K562 (cell line): ENCODE data around the gene SPTBN4. TPM values are rescaled to one million over a fixed set of nuclear protein-coding genes. Genes with fewer than 3 reads are reported as not detected.

ENCODE experiments used
- ATF7 ChIP-seq: fragments of 450-650 bp; IDR thresholded peaks from 2 replicates; pipeline ENCODE4 v1.7.1; 2014; ENCODE audit warnings: mild to moderate bottlenecking, moderate library complexity
- CTCF ChIP-seq, 3 experiments: IDR thresholded peaks in 2 of 3; conservative IDR thresholded peaks in 1 of 3; 2 replicates each; pipeline ENCODE4 v1.5.1; 2011 to 2012; ENCODE audit warnings: low read length in 3 of 3, mild to moderate bottlenecking in 3 of 3, control low read depth in 2 of 3, improper control_type of control experiment in 1 of 3, inconsistent platforms in 1 of 3, low read depth in 1 of 3, mixed read lengths in 1 of 3, moderate library complexity in 1 of 3; ENCODE audit not compliant: insufficient read depth in 2 of 3
- FOXJ2 ChIP-seq: fragments of 200-800 bp; sonication (Bioruptor generic); IDR thresholded peaks from 2 replicates; pipeline ENCODE4 v1.6.1; 2016; ENCODE audit warnings: missing genetic modification characterization, missing compliant biosample characterization
- FOXJ3 ChIP-seq: sonication (generic); formaldehyde crosslinking; IDR thresholded peaks from 2 replicates; pipeline ENCODE4 v1.4.0; 2020; ENCODE audit warnings: mild to moderate bottlenecking, missing genetic modification reagents
- FOXP4 ChIP-seq: sonication (generic); formaldehyde crosslinking; IDR thresholded peaks from 2 replicates; pipeline ENCODE4 v1.8.0; 2022; ENCODE audit warnings: mild to moderate bottlenecking, missing genetic modification reagents, borderline replicate concordance
- HBP1 ChIP-seq: fragments of 450-650 bp; formaldehyde crosslinking; IDR thresholded peaks from 2 replicates; pipeline ENCODE4 v1.4.0; 2022; ENCODE audit warnings: missing genetic modification characterization
- L3MBTL2 ChIP-seq: fragments of 450-650 bp; IDR thresholded peaks from 2 replicates; pipeline ENCODE4 v1.6.1; 2016; ENCODE audit warnings: mild to moderate bottlenecking, moderate library complexity
- MCM7 ChIP-seq, 2 experiments: fragments of 450-650 bp; IDR thresholded peaks; 2 replicates each; pipeline ENCODE4 v1.6.1; 2016 to 2018
- PML ChIP-seq: IDR thresholded peaks from 2 replicates; pipeline ENCODE4 v1.6.1; 2012; ENCODE audit warnings: low read length, inconsistent platforms
- POLR2G ChIP-seq: fragments of 200-400 bp; formaldehyde crosslinking; IDR thresholded peaks from 2 replicates; pipeline ENCODE4 v1.6.1; 2017; ENCODE audit warnings: low read depth, mild to moderate bottlenecking, antibody characterized with exemption, low read length, moderate library complexity
- RNF2 ChIP-seq: sonication (generic); IDR thresholded peaks from 2 replicates; pipeline ENCODE4 v1.6.1; 2016
- SAFB2 ChIP-seq: fragments of 200-400 bp; formaldehyde crosslinking; IDR thresholded peaks from 2 replicates; pipeline ENCODE4 v1.6.1; 2018; ENCODE audit warnings: borderline replicate concordance, low read length, low read depth, moderate library complexity; ENCODE audit not compliant: severe bottlenecking
- SIN3A ChIP-seq, 2 experiments: fragments of 150-350 bp in 1 of 2; IDR thresholded peaks; 2 replicates each; pipeline ENCODE4 v1.6.1; 2011 to 2016; ENCODE audit warnings: borderline replicate concordance in 2 of 2, low read depth in 2 of 2, low read length in 2 of 2, mild to moderate bottlenecking in 2 of 2, moderate library complexity in 2 of 2; ENCODE audit not compliant: control insufficient read depth in 1 of 2
- SNRNP70 ChIP-seq: fragments of 200-400 bp; formaldehyde crosslinking; optimal IDR thresholded peaks from 2 replicates; pipeline ENCODE3; 2017; ENCODE audit warnings: low read depth, low read length
- SP1 ChIP-seq: sonication (generic); formaldehyde crosslinking; IDR thresholded peaks from 2 replicates; pipeline ENCODE4 v1.8.1; 2022; ENCODE audit warnings: mild to moderate bottlenecking, missing genetic modification reagents
- TAF9B ChIP-seq: fragments of 450-650 bp; IDR thresholded peaks from 2 replicates; pipeline ENCODE4 v1.6.1; 2018; ENCODE audit warnings: mild to moderate bottlenecking; ENCODE audit not compliant: partially characterized antibody
- U2AF2 ChIP-seq: fragments of 200-400 bp; formaldehyde crosslinking; optimal IDR thresholded peaks from 2 replicates; pipeline ENCODE3; 2017; ENCODE audit warnings: low read depth, mild to moderate bottlenecking, low read length
- XRCC3 ChIP-seq: fragments of 450-650 bp; IDR thresholded peaks from 2 replicates; pipeline ENCODE4 v1.6.1; 2017; ENCODE audit warnings: mild to moderate bottlenecking, moderate library complexity
- YY1 ChIP-seq, 3 experiments: IDR thresholded peaks; 2 replicates each; pipeline ENCODE4 v1.6.1; 2011; ENCODE audit warnings: low read length in 2 of 3, mild to moderate bottlenecking in 2 of 3, moderate library complexity in 2 of 3, borderline replicate concordance in 1 of 3, control low read depth in 1 of 3, low read depth in 1 of 3; ENCODE audit not compliant: insufficient read depth in 3 of 3, insufficient replicate concordance in 2 of 3, control insufficient read depth in 1 of 3, insufficient read length in 1 of 3; ENCODE audit errors: extremely low read depth in 1 of 3
- ZBTB2 ChIP-seq: fragments of 450-650 bp; IDR thresholded peaks from 2 replicates; pipeline ENCODE4 v1.6.1; 2016; ENCODE audit warnings: antibody characterized with exemption
- ZNF384 ChIP-seq: IDR thresholded peaks from 2 replicates; pipeline ENCODE4 v1.6.1; 2012; ENCODE audit warnings: low read depth, low read length, improper control_type of control experiment
- polyA plus RNA-seq, 8 experiments: library from polyadenylated mRNA; depleted of rRNA in 4 of 8; stranded (reverse) in 5 of 8; unstranded in 3 of 8; fragments of >200 nt; fragmentation: Nextera tagmentation in 2 of 8; fragmentation: Illumina TruSeq in 1 of 8; extraction: Ambion mirVana in 2 of 8; extraction: Trizol in 1 of 8; gene quantifications; 2 replicates each; pipeline versions ENCODE4 v1.2.1 to v1.2.3, GENCODE V29; 2011 to 2014; ENCODE audit warnings: inconsistent platforms in 1 of 8, missing spikeins in 1 of 8
- total RNA-seq, 7 experiments: library from RNA; depleted of rRNA in 6 of 7; stranded (reverse); fragments of >200 nt in 6 of 7; fragmentation: Illumina TruSeq in 2 of 7; extraction: Trizol in 2 of 7; gene quantifications; 2 replicates each; pipeline versions ENCODE4 v1.2.1 to v1.2.3, GENCODE V29; 2011 to 2021; ENCODE audit warnings: low replicate concordance in 1 of 7

The SPTBN4 gene
- total and polyA plus RNA-seq, 9 of the 15 experiments (the other 6 are each of a cell fraction or from before 2014, with no cell fraction given): 0.01 to 1.5 (median 0.86) TPM

GRCh38 chr19:40523322-40524047 lies 56.7 kb downstream of the SPTBN4 start (continued):
- TF ChIP-seq FOXP4 (CRISPR knock-in tag): no peak
- peak; percentile 90 to 95 (median 92) for TF ChIP-seq CTCF (IDR thresholded peaks at IDR 0.05 in 2 of 3, conservative IDR thresholded peaks at IDR 0.05 in 1 of 3; ENCODE audit: insufficient read depth in 2 of 3, low read depth in 1 of 3, low read length in 3 of 3)
- no peak for TF ChIP-seq HBP1
- TF ChIP-seq FOXJ3 (CRISPR knock-in tag): no peak
- peak in 2 of 3 experiments; percentile 38 to 46 for TF ChIP-seq YY1 (IDR thresholded peaks at IDR 0.05; ENCODE audit: borderline replicate concordance in 1 of 3, control insufficient read depth in 1 of 3, extremely low read depth in 1 of 3, insufficient read depth in 3 of 3, insufficient read length in 1 of 3, insufficient replicate concordance in 2 of 3, low read depth in 1 of 3, low read length in 2 of 3)
- no peak for TF ChIP-seq RNF2
- no peak for TF ChIP-seq MCM7 (IDR thresholded peaks at IDR 0.05)
- TF ChIP-seq SP1 (CRISPR knock-in tag): 0 out of 2 replicates have a peak, but pooled peaks have one; percentile 15
- TF ChIP-seq POLR2G: 0 out of 2 replicates have a peak, but pooled peaks have one; percentile 27
- no peak for TF ChIP-seq FOXJ2 (tag)
- 0 out of 2 replicates have a peak, but pooled peaks have one; percentile 15 for TF ChIP-seq L3MBTL2
- TF ChIP-seq ZNF384: 0 out of 2 replicates have a peak, but pooled peaks have one; percentile 8
- TF ChIP-seq TAF9B: no peak
- TF ChIP-seq ZBTB2: no peak
- no peak for TF ChIP-seq XRCC3
- no peak for TF ChIP-seq PML
- no peak for TF ChIP-seq SAFB2
- TF ChIP-seq U2AF2: no peak
- TF ChIP-seq ATF7: peak; percentile 38; the same call in 1 of the 2 replicates
- TF ChIP-seq SNRNP70: no peak
- TF ChIP-seq SIN3A (IDR thresholded peaks at IDR 0.05; ENCODE audit: borderline replicate concordance in 2 of 2, control insufficient read depth in 1 of 2, low read depth in 2 of 2, low read length in 2 of 2): no peak
